Measurements from ENCODE around the gene CFAP97D2. TPM values are rescaled to one million over a fixed set of nuclear protein-coding genes. Genes with fewer than 3 reads are reported as not detected.
A peak's percentile ranks its signal among the peaks of the same experiment; 100 is the strongest.

The CFAP97D2 gene
- total RNA-seq, 4 donors from 2014 or later = not detected

GRCh38 chr13:114258589-114258988 is 79.5 kb downstream of the CFAP97D2 start:
- H3K27ac ChIP-seq = no peak overlapping the region
- peaks cover 32 to 47% of the 10 kb centered on the region in 2 donors for H3K36me3 ChIP-seq
- peaks cover 10 to 13% of the 10 kb centered on the region in 2 donors for H3K4me1 ChIP-seq
- H3K4me3 ChIP-seq (replicated peaks in 1 of 3) = no peak overlapping the region
- no peak for TF ChIP-seq POLR2A (IDR thresholded peaks at IDR 0.05)
- TF ChIP-seq, protein P1, sequence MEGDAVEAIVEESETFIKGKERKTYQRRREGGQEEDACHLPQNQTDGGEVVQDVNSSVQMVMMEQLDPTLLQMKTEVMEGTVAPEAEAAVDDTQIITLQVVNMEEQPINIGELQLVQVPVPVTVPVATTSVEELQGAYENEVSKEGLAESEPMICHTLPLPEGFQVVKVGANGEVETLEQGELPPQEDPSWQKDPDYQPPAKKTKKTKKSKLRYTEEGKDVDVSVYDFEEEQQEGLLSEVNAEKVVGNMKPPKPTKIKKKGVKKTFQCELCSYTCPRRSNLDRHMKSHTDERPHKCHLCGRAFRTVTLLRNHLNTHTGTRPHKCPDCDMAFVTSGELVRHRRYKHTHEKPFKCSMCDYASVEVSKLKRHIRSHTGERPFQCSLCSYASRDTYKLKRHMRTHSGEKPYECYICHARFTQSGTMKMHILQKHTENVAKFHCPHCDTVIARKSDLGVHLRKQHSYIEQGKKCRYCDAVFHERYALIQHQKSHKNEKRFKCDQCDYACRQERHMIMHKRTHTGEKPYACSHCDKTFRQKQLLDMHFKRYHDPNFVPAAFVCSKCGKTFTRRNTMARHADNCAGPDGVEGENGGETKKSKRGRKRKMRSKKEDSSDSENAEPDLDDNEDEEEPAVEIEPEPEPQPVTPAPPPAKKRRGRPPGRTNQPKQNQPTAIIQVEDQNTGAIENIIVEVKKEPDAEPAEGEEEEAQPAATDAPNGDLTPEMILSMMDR (IDR thresholded peaks at IDR 0.05) = no peak
- H3K9me3 ChIP-seq = no peaks in the 10 kb centered on the region
- intact Hi-C loops (cut with DNase I) = no loop called here
- no peak for DNase-seq
- H3K27me3 ChIP-seq = no peaks in the 10 kb centered on the region
- WGBS, 2 donors = 96% methylated on average over 8 of the region's 8 CpGs

- Histone ChIP-seq H3K27me3 (no peaks in the 10 kb centered on the region), H3K9me3 (no peaks in the 10 kb centered on the region), H3K27ac (no peak overlapping the region), H3K36me3 (peaks cover 40 to 52% of the 10 kb centered on the region in 2 donors), H3K4me3 (replicated peaks in 1 of 3) (no peak overlapping the region), H3K4me1 (peaks cover 10 to 13% of the 10 kb centered on the region in 2 donors)
- TF ChIP-seq, protein P1 (IDR thresholded peaks at IDR 0.05) = no peak
- no peak for TF ChIP-seq POLR2A (IDR thresholded peaks at IDR 0.05)
- intact Hi-C loops (cut with DNase I) = no loop called here
- 84 to 89% methylated on average over 7 of the region's 7 CpGs for WGBS, 2 donors
- DNase-seq = no peak
Observed at GRCh38 chr13:114259374-114259773, 80.3 kb downstream of the CFAP97D2 start.

DNA sequence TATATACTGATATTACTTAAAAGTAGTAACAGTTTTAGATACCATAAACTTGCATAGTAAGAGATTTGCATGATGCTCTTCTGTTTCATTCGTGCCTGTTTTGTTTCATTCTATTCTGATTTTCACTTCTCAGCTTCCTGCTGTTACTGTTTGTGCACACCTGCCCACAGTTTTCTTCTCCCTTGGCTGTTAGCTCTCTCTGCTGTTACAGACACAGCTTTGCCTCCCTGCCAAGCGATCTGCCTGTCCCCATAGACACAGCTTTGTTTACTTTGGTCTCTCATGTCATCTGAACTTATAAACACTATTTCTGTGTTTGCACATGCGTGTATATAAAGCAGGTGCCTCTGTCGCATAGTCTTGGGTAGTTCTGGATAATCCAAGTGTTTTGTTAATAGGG is 80.9 kb downstream of the CFAP97D2 start:
- peaks cover 10 to 13% of the 10 kb centered on the region in 2 donors for H3K4me1 ChIP-seq
- no peak overlapping the region for H3K4me3 ChIP-seq (replicated peaks in 1 of 3)
- H3K9me3 ChIP-seq = no peaks in the 10 kb centered on the region
- no peak overlapping the region for H3K27ac ChIP-seq
- intact Hi-C loops (cut with DNase I) = no loop called here
- WGBS, 2 donors = 81 to 83% methylated on average over 4 of the region's 4 CpGs
- peaks cover 46 to 54% of the 10 kb centered on the region in 2 donors for H3K36me3 ChIP-seq
- no peaks in the 10 kb centered on the region for H3K27me3 ChIP-seq
- DNase-seq = no peak
- TF ChIP-seq, protein P1 (IDR thresholded peaks at IDR 0.05) = no peak
- no peak for TF ChIP-seq POLR2A (IDR thresholded peaks at IDR 0.05)

GRCh38 chr13:114260814-114261213 is 81.8 kb downstream of the CFAP97D2 start:
- TF ChIP-seq POLR2A (IDR thresholded peaks at IDR 0.05) = no peak
- TF ChIP-seq, protein P1 (IDR thresholded peaks at IDR 0.05) = no peak

GRCh38 chr13:114261328-114261965 is 82.4 kb downstream of the CFAP97D2 start:
- H3K4me3 ChIP-seq (replicated peaks in 1 of 3) = no peak overlapping the region
- intact Hi-C loops (cut with DNase I) = no loop called here
- peaks cover 55 to 69% of the 10 kb centered on the region in 2 donors for H3K36me3 ChIP-seq
- H3K27ac ChIP-seq = peak overlapping the region in 1 of 3 donors; percentile 14
- no peak for TF ChIP-seq POLR2A (IDR thresholded peaks at IDR 0.05)
- TF ChIP-seq, protein P1 (IDR thresholded peaks at IDR 0.05) = no peak
- H3K4me1 ChIP-seq = peaks cover 10 to 13% of the 10 kb centered on the region in 2 donors
- no peaks in the 10 kb centered on the region for H3K9me3 ChIP-seq
- H3K27me3 ChIP-seq = no peaks in the 10 kb centered on the region
- 94% methylated on average over 3 of the region's 3 CpGs for WGBS, 2 donors
- no peak for DNase-seq

More at GRCh38 chr13:114260814-114261213, 81.8 kb downstream of the CFAP97D2 start:
- Histone ChIP-seq H3K27me3 (no peaks in the 10 kb centered on the region), H3K4me3 (replicated peaks in 1 of 3) (no peak overlapping the region), H3K27ac (peak overlapping the region in 1 of 3 donors; percentile 14), H3K9me3 (no peaks in the 10 kb centered on the region), H3K4me1 (peaks cover 10 to 13% of the 10 kb centered on the region in 2 donors), H3K36me3 (peaks cover 49 to 62% of the 10 kb centered on the region in 2 donors)
- DNase-seq = no peak
- intact Hi-C loops (cut with DNase I) = no loop called here
- 95 to 96% methylated on average over 3 of the region's 3 CpGs for WGBS, 2 donors

Measured in thyroid gland (tissue), 4 donors.